GM10266 (cell line): ENCODE measurements around the gene AUH.

ENCODE experiments used
- DNase-seq: peaks from one replicate; pipeline ENCODE4 v3.0.0; 2012; ENCODE audit errors: extremely low spot score
- TF ChIP-seq, protein P1 (sequence below): IDR thresholded peaks from 2 replicates; pipeline ENCODE4 v1.5.1; 2012; ENCODE audit warnings: mild to moderate bottlenecking, low read depth; ENCODE audit not compliant: control insufficient read depth, insufficient read depth; ENCODE audit errors: missing control alignments

Gene AUH

DNA sequence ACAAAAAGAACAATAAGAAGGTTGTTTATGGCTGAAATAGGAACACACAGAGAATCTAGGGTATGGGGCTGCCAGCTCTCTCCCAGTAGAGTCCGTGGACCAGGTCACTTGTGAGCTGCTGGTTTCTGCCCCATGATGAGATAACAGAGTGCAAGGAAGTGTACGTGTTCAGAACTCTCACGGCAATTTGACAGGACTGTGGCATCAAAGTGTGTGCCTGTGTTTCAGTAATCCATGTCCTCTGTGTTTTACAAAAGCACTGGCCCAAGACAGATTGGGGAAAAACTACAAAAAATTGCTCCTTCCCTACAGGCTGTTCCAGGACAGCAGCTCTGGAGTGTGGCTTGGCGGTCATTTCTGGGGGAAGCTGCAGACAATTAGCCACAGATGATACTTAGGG is 184.6 kb downstream of the AUH start:
- DNase-seq = no peak
- TF ChIP-seq, protein P1, sequence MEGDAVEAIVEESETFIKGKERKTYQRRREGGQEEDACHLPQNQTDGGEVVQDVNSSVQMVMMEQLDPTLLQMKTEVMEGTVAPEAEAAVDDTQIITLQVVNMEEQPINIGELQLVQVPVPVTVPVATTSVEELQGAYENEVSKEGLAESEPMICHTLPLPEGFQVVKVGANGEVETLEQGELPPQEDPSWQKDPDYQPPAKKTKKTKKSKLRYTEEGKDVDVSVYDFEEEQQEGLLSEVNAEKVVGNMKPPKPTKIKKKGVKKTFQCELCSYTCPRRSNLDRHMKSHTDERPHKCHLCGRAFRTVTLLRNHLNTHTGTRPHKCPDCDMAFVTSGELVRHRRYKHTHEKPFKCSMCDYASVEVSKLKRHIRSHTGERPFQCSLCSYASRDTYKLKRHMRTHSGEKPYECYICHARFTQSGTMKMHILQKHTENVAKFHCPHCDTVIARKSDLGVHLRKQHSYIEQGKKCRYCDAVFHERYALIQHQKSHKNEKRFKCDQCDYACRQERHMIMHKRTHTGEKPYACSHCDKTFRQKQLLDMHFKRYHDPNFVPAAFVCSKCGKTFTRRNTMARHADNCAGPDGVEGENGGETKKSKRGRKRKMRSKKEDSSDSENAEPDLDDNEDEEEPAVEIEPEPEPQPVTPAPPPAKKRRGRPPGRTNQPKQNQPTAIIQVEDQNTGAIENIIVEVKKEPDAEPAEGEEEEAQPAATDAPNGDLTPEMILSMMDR = no peak

DNA sequence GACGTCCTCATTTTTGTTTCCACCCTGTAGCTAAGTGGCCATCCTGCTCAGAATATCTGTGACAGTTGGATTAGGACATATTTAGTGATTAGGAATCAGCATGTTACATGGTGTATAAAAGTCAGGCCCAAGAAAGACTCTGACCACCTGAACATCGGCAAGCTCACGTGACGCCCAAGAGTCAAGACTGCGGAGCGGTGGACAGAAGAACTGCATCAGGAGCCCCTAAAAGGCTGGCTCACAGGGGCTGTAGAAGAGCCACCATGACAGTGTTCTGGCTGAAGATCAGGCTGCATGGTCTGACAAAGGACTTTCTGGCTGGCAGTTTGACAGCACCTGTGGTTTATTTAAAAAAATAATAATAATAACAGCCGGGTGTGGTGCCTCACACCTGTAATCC is 185.3 kb downstream of the AUH start:
- DNase-seq = no peak
- TF ChIP-seq, protein P1 = no peak

DNA sequence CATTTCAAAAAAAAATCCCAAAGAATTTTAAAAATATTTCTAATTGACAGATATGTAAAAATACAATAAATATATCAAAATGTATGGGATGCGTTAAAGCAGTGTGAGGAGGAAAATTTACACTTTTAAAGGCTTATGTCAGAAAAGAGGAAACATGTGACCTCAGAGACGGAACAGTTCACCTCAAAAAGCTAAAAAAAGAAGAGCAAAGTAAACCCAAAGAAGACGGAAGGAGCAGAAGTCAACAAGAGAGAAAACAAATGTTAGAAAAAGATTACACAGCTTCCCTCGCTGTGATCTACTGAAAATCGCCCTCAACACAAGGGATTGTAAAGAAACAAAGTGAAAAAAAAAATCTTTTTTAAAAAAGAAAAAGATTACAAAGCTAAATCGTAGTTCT is 186.9 kb downstream of the AUH start:
- DNase-seq = no peak
- TF ChIP-seq, protein P1 = no peak

DNA sequence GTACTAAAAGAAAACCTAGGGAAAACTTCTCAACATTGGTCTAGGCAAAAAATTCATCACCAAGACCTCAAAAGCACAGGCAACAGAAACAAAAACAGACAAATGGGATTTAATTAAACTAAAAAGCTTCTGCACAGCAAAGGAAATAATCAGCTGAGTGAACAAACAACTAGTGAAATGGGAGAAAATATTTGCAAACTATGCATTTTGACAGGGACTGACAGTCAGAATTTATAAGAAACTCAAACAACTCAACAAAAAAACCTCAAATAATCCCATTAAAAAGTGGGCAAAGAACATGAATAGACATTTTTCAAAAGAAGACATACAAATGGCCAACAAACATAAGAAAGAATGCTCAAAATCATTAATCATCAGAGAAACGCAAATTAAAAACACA is 189.4 kb downstream of the AUH start:
- DNase-seq = no peak
- TF ChIP-seq, protein P1 = no peak

DNA sequence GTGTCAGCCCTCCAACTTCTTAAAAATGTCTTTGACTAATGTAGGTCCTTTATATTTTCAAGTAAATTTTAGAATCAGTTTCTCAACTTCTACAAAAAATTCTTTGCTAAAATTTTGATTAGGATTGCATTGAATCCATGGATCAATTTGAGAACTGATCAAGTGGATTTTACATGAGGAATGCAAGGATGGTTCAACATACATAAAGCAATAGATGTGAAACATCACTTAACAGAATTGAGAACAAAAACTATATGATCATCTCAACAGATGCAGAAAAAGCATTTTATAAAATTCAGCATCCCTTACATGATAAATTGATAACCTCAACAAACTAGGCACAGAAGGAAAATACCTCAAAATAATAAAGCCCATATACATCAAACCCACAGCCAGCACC is 190.8 kb downstream of the AUH start:
- DNase-seq = no peak
- TF ChIP-seq, protein P1 = no peak

DNA sequence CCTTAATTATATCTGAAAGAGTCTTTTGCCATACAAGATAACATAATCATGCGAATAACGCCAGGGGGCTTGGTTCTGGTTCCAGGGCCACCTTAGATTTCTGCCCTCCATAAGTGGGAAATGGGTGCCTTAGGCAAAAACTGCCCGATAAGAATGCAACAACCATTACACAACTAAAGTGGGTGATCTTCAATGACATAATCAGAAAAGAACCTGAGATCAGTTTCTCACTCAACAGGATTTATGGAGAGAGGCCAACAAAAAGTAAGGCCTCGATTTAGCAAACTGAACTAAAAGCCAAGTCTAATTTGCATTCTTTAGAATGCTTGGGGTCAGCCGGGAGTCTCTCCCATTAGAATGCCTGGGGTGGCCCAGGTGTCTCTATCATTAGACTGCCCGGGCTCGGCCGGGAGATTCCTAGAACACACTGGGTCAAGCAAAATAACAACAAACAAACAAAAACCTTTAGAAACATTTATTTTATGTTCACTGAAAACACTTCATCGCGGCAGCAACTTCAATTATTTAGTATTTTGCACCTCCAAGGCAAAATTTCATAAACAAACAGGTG is 194.8 kb downstream of the AUH start:
- TF ChIP-seq, protein P1 = no peak
- DNase-seq = no peak

DNA sequence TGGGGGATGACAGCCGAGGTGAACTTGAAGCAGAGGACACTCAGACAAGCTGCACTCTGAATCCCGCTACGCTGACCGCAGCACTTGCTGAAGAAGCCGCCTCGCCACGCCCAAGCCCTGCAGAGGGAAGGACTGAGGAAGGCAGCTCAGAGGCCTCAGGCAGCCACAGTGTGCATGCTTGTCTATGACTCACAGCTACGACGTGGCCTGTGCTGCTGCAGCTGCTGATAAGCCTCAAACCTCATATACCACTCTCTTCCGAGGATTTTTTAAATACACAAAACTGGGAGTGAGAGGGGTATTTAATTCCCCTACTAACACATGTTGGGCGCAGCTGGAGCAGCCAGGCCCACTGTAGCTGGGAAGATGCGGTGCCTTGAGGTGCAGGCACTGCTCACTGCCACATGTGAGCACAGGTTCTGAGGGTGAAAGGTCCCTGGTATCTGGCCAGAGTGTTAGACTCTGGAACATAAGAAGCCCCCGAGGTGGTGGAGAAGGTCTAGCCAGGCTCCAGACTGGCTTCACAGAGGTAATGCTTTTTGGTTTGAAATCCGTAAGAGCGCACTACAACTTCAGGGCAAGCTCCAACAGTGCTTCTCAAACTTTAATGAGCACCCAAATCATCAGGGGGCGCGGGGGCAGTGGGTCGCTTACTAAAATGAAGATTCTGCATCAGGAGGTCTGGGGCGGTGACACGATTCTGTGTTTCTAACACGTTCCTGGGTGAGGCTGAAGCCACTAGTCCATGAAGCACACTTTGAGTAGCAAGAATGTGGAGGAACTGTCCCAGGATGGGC is 196.8 kb downstream of the AUH start:
- no peak for DNase-seq
- TF ChIP-seq, protein P1 = no peak
